Kidney (tissue), 14 donors: ENCODE measurements around the gene MYO16. TPM values are rescaled to one million over a fixed set of nuclear protein-coding genes. Genes with fewer than 3 reads are reported as not detected.

Source experiments
- DNase-seq, 5 donors: peaks; one replicate each; pipeline ENCODE4 v3.0.0-alpha.2; 2013 to 2020
- FAIRE-seq: peaks from 2 replicates; lab custom pipeline; 2012; peaks lifted over from hg19 to GRCh38; lab: Jason Lieb, UNC
- H3K27ac ChIP-seq, 2 donors: one replicate each; pipeline ENCODE4 v1.7.0; 2013; ENCODE audit warnings: low read depth in 2 of 2, low read length in 2 of 2, inconsistent platforms in 1 of 2
- H3K27me3 ChIP-seq: one replicate; pipeline ENCODE4 v1.7.1; 2013; ENCODE audit warnings: low read length, inconsistent platforms; ENCODE audit not compliant: control insufficient read depth, insufficient read depth
- H3K36me3 ChIP-seq, 3 donors: one replicate each; pipeline versions ENCODE4 v1.7.0 to v1.7.1; 2013; ENCODE audit warnings: low read length in 3 of 3, control low read depth in 1 of 3, inconsistent platforms in 1 of 3; ENCODE audit not compliant: insufficient read depth in 3 of 3, control insufficient read depth in 2 of 3
- H3K4me1 ChIP-seq, 3 donors: one replicate each; pipeline versions ENCODE4 v1.7.0 to v1.7.1; 2013; ENCODE audit warnings: low read length in 3 of 3, inconsistent platforms in 1 of 3, low read depth in 1 of 3; ENCODE audit not compliant: control insufficient read depth in 2 of 3, insufficient read depth in 2 of 3
- H3K4me3 ChIP-seq, 3 donors: one replicate each; pipeline versions ENCODE4 v1.7.0 to v1.8.1; 2013; ENCODE audit warnings: low read length in 3 of 3, control low read depth in 1 of 3, inconsistent platforms in 1 of 3
- H3K9ac ChIP-seq, 3 donors: one replicate each; pipeline versions ENCODE4 v1.7.0 to v1.7.1; 2013; ENCODE audit warnings: low read length in 3 of 3, control low read depth in 1 of 3, inconsistent platforms in 1 of 3
- H3K9me3 ChIP-seq, 3 donors: one replicate each; pipeline versions ENCODE4 v1.7.0 to v1.7.1; 2013; ENCODE audit warnings: low read length in 3 of 3, control low read depth in 1 of 3, inconsistent platforms in 1 of 3; ENCODE audit not compliant: control insufficient read depth in 2 of 3, insufficient read depth in 1 of 3
- intact Hi-C: fragments of 100-400 bp; cut with DNase I; formaldehyde crosslinking; loops from one replicate; pipeline ENCODE4 v1.11.1; 2022
- polyA plus RNA-seq: library from polyadenylated mRNA; stranded (reverse); fragments of 350-450 nt; fragmentation: Illumina TruSeq; extraction: RNeasy Lipid Tissue Mini Kit (QIAGEN cat#74804); gene quantifications from one replicate; pipeline ENCODE4 v1.2.3, GENCODE V29; 2014; ENCODE audit warnings: low read depth, low replicate concordance; ENCODE audit not compliant: insufficient read depth
- total RNA-seq: library from RNA; stranded (reverse); fragmentation: NEBNext Ultra II Directional; extraction: Animal tissue kit (Norgen Biotek cat#: 25700); gene quantifications from one replicate; pipeline ENCODE4 v1.2.1, GENCODE V29; 2021
- TF ChIP-seq, protein P1 (sequence below): IDR thresholded peaks from 3 replicates; pipeline ENCODE4 v1.5.1; 2012; ENCODE audit warnings: mild to moderate bottlenecking, moderate library complexity, borderline replicate concordance; ENCODE audit not compliant: insufficient read depth; ENCODE audit errors: extremely low read depth
- donor health status: control.
- donor health status: control.
- donor health status: control.
- donor health status: control.
- donor health status: control.
- donor health status: DM: yes; HTN: yes; CAD: no.
- donor health status: Normal renal cell carcinoma (clear cell type).

Gene MYO16
- total and polyA plus RNA-seq, 2 donors from 2014 or later = 0.22 to 0.43 TPM

DNA sequence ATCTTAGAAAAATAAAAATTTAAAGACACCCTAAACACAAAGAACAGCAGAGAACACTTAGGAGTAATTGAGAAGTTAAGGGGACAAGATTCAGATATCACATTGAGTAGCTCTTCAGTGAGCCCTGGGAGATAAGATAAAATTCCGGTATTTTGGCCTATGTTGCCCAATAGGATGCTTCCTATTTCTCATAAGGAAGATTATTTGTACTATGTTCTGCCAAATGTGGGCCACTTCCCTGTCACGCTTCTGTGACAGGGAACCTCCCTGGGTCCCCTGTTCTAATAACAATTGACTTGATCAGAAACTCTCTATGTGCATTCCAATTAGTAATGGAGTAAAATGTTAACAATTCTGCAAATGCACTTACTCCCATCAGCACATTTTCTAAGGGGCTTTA lies 310.7 kb downstream of the MYO16 start:
- TF ChIP-seq, protein P1, sequence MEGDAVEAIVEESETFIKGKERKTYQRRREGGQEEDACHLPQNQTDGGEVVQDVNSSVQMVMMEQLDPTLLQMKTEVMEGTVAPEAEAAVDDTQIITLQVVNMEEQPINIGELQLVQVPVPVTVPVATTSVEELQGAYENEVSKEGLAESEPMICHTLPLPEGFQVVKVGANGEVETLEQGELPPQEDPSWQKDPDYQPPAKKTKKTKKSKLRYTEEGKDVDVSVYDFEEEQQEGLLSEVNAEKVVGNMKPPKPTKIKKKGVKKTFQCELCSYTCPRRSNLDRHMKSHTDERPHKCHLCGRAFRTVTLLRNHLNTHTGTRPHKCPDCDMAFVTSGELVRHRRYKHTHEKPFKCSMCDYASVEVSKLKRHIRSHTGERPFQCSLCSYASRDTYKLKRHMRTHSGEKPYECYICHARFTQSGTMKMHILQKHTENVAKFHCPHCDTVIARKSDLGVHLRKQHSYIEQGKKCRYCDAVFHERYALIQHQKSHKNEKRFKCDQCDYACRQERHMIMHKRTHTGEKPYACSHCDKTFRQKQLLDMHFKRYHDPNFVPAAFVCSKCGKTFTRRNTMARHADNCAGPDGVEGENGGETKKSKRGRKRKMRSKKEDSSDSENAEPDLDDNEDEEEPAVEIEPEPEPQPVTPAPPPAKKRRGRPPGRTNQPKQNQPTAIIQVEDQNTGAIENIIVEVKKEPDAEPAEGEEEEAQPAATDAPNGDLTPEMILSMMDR = no peak
- H3K4me3 ChIP-seq = no peak overlapping the region
- intact Hi-C loops = no loop called here
- H3K36me3 ChIP-seq = no peaks in the 10 kb centered on the region
- DNase-seq (no peak), FAIRE-seq (no peak)
- no peak overlapping the region for H3K27ac ChIP-seq
- H3K27me3 ChIP-seq = no peaks in the 10 kb centered on the region
- no peaks in the 10 kb centered on the region for H3K9me3 ChIP-seq
- no peaks in the 10 kb centered on the region for H3K4me1 ChIP-seq
- H3K9ac ChIP-seq = no peak overlapping the region

DNA sequence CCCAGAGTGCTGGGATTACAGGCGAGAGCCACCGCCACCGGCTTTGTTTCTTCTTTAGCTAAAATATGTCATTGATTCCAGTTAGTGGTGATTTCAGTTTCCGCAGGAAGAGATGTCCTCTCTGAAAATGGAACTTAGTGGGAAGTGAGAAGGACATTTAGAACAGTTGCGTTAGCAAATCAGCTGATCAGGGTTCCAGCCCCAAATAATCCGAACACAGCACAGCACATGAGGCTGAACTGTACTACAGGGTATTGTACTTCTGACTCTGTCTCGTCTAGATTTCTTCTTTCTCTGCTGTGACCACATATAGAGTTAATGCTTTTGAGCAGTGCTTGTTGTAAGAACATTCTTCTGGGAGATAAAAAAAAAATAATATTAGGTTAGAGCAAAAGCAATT lies 314.4 kb downstream of the MYO16 start:
- H3K27me3 ChIP-seq = no peaks in the 10 kb centered on the region
- no peaks in the 10 kb centered on the region for H3K4me1 ChIP-seq
- H3K4me3 ChIP-seq = no peak overlapping the region
- FAIRE-seq (no peak), DNase-seq (no peak)
- H3K36me3 ChIP-seq = no peaks in the 10 kb centered on the region
- no peak overlapping the region for H3K9ac ChIP-seq
- intact Hi-C loops = no loop called here
- no peaks in the 10 kb centered on the region for H3K9me3 ChIP-seq
- H3K27ac ChIP-seq = no peak overlapping the region
- TF ChIP-seq, protein P1 = no peak

DNA sequence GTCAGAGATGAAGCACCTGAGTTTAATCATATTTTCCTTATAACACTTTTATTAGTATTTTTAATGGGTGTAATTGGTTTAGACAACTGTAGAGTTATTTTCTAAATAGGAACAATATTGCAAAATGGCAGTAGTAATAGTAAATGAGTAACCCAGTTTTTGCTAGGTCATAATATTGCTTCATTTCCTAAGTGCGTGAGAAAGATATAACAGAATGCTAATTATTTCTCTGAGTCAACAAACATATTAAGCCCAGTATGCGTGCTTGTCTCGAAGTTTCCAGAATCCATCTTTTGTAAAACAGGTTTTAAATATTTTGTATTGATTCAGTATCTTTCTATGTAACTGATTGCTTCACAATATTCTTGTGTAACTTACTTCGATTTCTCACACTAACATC lies 315.3 kb downstream of the MYO16 start:
- TF ChIP-seq, protein P1 = no peak
- FAIRE-seq (no peak), DNase-seq (no peak)
- Histone ChIP-seq H3K36me3 (no peaks in the 10 kb centered on the region), H3K4me3 (no peak overlapping the region), H3K4me1 (no peaks in the 10 kb centered on the region), H3K9ac (no peak overlapping the region), H3K9me3 (no peaks in the 10 kb centered on the region), H3K27ac (no peak overlapping the region), H3K27me3 (no peaks in the 10 kb centered on the region)
- intact Hi-C loops = no loop called here

DNA sequence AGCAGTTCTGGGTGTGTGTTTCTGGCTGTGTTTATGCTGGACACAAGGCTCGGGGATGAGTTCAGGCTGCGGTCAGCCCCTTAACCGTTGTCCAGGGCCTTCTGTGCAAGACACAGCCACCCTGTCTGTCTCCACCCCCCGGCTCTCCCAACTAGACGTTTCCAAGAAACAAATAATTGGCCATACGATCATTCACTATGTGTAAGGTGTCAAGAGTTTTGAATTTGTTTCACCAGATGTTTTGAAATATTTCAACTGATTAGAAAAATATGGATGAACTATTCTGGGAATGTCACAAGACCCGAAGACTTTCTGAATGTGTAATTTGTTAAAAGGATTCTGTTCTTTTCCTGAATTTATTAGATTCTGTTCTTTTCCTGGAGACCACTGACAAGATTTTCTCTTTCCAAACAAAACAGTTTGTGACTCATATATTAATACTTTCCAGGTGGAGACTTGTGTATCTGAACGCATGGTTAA lies 318.2 kb downstream of the MYO16 start:
- Histone ChIP-seq H3K9ac (no peak overlapping the region), H3K4me3 (no peak overlapping the region), H3K27ac (no peak overlapping the region), H3K4me1 (no peaks in the 10 kb centered on the region), H3K27me3 (no peaks in the 10 kb centered on the region), H3K9me3 (no peaks in the 10 kb centered on the region), H3K36me3 (no peaks in the 10 kb centered on the region)
- DNase-seq = peak in 1 of 5 donors; percentile 23
- no peak for FAIRE-seq
- intact Hi-C loops = no loop called here
- TF ChIP-seq, protein P1 = no peak
